Stimulated activated CD4-positive, alpha-beta T cell treated with anti-CD3 and anti-CD28 coated beads, Interleukin-2, amount 100 ng/mL, for 24 hours (primary cell): Measurements from ENCODE around the gene GNG7.
"Not testable (repeated sequence)": the region's sequence is repeated elsewhere in the genome, so short reads cannot be mapped to it uniquely, and the experiment has no call there.

Source experiments
- DNase-seq, 2 donors: peaks; one replicate each; pipeline ENCODE4 v3.0.0-alpha.2; 2020

Gene GNG7

DNA sequence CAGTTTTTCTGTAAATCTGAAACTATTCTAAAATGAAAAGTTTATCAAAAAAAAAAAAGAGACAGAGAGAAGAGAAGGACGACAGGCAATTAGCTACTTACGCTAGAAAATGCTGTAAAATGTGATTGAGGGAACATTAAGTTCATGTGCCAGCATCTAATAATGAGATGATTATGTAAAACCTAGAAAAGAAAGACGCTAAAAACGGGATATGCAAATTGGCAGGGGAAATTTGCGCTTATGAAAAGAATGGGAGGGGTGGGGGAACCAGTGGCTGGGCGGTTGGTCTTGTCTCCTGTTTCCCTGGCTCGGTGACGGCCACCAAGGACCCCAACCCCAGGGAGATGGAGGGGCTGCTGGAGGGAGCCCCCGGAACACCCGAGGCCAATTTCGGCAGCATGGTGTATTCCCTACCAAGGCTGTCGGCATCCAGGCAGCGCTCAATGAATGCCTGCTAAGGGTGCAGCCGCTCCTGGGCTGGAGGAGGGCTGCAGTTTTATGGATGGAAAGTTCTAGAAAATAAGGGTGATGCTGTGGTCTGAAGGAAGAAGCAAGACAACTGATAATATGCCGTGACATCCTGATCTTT lies 34.2 kb downstream of the GNG7 start:
- DNase-seq: no peak

DNA sequence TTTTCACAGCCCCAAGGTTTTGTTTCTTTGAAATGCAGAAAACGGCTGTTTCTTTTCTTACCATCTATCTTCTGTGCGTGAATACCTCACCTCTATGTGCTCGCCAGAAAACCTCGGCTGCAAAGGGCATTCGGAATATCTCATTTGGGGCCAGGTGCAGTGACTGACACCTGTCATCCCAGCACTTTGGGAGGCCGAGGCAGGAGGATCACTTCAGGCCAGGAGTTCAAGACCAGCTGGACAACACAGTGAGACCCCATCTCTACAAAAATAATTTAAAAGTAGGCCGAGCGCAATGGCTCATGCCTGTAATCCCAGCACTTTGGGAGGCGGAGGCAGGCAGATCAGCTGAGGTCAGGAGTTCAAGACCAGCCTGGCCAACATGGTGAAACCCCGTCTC lies 35.1 kb downstream of the GNG7 start:
- not testable (repeated sequence) for DNase-seq

DNA sequence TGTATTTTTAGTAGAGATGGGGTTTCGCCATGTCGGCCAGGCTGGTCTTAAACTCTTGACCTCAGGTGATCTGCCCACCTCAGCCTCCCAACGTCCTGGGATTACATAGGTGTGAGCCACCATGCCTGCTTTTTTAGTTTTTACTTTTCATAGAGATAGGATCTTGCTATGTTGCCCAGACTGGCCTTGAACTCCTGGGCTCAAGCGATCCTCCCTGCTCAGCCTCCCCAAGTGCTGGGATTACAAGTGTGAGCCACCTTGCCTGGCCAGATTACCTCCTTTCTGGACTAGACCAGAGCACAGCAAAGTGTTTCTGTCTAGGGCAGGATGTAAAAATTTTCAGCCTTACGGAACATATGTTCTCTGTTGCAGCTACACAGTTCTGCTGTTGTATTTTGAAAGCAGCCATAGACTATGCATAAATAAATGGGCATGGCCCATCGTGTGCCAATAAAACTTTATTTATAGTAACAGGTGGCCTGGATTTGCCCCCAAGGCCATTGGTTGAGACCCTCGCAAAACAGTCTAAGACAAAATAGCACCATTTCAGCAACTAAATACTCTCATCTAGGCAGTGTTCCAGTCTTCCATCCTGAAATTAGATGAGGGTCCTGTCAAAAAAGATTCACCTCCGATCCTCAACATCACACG lies 36.0 kb downstream of the GNG7 start:
- DNase-seq: no peak

DNA sequence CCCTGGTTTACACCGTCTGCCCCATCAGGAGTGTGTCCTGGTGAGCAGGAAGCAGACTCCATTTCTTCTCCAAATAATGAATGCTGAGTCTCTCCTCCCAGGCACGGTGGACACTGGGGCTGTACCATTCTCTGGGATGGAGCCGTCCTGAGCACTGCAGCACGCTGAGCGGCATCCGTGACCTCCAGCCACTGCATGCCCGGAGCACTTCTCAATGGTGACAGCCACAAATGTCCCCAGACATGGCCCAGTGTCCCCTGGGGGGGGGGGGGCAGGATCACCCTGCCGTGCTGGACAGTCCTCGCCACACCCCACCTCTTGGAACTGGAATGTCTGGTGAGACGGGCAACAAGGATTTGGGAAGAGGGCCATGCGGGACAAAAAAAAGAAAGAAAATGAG lies 37.4 kb downstream of the GNG7 start:
- no peak for DNase-seq

DNA sequence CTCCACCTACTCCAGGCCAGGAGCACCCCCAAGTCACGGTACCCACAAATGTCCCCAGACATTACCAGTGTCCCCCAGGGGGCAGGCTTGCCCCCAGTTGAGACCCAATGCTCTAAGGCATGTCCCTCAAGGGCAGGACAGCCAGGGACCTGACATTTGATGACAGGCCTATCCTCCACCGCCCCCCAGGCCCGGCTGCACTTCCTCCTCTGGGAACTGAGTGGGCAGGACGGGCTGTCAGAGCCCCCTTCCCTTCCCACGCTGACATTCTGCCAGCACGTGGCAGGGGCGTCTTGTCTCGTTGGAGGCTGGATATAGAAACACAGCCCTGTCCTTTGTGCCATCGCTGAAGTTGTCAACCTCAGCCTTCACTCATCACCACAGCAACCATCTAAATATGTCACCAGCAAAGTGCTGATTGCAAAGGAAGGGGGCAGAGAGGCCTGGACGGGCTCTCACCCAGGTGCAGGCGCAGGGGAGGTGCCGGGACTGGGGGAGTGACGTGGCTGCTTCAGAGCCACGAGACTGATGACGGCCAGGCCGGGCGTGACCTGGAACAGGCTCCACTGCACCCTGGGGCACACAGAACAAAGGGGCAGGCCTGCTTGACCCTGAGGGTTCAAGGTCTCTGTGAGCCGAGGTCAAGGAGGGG lies 38.4 kb downstream of the GNG7 start:
- DNase-seq: no peak

DNA sequence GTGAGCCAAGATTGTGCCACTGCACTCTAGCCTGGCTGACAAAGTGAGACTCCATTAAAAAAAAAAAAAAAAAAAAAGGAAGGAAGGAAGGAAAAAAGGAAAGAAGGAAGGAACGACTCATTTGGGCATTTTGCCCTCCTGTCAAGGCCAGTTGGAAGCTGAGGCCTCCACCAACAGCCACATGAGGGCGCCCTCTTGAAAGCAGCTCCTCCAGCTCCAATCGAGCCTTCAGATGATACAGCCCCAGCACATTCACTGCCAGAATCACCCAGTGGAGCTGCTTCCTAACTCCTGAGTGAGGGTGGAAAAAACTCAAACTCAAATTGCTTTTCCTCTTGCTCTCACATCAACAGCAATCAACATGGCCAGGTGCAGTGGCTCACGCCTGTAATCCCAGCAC lies 40.9 kb downstream of the GNG7 start:
- DNase-seq: peak in 1 of 2 donors; percentile 44

DNA sequence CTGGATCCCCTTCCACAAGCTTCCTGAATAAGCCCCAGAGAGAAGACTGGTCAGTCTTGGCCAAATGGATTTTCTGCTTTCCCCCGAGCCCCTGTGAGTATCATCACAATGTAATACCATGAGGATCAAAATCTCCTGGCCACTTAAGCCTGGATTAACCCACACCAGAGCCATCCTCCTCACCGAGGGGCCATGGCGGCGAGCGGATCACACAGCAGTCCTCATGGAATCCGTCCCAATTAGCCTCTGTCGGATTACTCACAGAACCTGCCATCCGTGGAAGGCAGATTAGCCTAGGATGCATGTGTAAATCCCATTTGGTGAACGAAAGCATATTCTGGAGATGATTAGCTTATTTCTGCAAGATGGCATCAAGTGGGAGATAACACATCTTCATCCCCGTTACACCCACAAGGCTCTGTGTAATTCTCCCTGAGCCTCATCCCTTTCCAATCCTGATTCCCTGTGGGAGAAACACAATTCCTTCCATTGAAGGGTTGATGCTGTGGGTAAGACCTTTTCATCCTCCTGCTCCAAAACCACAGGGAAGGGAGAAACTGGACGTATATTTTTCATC lies 42.5 kb downstream of the GNG7 start:
- no peak for DNase-seq

DNA sequence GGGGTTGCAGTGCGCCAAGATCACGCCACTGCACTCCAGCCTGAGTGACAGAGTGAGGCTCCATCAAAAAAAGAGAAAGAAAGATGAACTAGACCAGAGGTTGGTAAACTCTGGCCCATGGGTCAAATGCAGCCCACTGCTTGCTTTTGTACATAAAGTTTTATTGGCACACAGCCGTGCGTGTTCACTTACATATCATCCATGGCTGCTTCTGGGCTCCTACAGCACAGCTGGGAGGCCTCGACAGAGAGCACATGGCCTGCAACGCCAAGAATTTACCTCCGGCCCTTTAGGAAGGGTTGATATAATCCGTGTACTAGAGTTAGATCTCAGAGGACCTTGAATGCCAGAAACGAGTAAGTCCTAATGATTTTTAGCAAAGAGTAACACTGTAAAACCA lies 46.0 kb downstream of the GNG7 start:
- no peak for DNase-seq

DNA sequence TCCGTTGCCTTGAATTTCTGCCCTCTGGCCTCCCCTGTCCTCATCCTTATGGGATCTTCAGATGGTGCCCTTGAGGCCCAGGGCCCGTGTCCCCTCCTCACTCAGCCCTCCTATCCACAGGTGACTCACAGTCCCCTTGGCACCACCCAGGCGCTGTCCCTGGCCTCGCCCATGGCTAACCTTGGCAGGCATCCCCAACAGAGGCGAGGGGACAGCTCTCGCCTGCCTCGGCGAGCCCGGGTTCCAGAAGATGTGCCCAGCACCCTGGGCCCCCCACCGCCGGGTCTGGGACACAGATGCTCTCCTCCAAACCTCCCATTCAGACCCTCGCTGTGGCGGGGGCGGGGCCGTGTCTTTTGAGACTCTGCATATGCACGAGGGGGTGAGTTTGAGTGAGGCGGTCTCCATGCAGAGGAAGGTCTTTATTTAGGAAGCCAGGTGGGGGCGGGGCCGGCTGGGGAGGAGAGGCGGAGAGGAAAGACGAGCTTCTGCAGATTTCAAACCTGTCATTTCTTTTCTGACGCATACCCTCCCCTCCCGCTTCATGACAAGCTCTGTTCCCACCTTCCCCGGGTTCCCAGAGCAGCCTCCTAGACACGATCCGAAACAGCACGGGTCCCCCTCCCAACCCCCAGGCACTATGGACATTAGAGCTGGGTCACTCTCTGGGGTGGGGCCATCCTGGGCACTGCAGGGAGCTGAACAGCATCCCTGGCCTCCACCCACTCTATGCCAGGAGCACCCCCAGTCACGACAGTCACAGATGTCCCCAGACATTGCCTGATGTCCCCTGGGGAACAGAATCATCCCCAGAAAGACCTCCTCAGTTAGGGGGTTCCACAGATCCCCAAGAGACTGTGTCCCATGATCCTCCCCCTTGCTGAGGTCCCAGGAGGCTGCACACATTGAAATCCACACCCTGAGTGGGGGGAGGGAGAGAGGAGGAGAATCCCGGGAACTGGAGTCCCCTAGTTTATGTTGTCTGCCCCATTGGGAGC lies 48.5 kb downstream of the GNG7 start:
- DNase-seq: no peak

DNA sequence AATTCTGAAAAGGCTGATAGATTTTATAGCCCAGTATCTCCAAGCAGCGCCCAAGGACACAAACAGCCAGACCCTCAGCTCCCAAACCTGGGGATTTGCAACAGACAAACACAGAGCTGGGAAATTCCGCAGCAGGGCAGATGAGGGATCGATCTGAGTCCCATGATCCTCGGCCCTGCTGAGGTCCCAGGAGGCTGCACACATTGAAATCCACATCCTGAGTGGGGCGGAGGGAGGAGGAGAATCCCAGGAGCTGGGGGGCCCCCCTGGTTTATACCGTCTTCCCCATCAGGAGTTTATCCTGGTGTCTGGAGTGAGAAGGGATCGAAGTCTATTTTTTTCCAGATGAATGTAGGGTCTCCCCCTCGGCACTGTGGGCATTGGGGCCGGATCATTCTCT lies 49.3 kb downstream of the GNG7 start:
- no peak for DNase-seq

DNA sequence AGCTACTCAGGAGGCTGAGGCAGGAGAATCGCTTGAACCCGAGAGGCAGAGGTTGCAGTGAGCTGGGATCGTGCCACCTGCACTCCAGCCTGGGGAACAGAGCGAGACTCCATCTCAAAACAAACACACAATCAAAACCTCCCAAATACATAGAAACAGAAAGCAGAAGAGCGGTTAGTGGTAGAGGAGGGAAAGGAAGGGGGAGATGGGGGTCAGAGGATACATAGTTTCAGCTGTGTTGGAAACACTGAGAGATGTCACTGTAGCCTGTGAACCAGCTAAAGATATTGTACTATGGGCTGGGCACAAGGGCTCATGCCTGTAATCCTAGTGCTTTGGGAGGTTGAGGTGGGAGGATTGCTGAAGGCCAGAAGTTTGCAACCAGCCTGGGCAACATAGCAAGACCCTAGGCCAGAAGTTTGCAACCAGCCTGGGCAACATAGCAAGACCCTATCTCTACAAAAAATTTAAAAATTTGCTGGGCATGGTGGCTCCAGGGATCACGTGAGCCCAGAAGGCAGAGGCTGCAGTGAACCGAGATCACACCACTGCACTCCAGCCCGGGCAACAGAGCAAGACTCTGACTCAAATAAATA lies 49.9 kb downstream of the GNG7 start:
- DNase-seq: no peak

DNA sequence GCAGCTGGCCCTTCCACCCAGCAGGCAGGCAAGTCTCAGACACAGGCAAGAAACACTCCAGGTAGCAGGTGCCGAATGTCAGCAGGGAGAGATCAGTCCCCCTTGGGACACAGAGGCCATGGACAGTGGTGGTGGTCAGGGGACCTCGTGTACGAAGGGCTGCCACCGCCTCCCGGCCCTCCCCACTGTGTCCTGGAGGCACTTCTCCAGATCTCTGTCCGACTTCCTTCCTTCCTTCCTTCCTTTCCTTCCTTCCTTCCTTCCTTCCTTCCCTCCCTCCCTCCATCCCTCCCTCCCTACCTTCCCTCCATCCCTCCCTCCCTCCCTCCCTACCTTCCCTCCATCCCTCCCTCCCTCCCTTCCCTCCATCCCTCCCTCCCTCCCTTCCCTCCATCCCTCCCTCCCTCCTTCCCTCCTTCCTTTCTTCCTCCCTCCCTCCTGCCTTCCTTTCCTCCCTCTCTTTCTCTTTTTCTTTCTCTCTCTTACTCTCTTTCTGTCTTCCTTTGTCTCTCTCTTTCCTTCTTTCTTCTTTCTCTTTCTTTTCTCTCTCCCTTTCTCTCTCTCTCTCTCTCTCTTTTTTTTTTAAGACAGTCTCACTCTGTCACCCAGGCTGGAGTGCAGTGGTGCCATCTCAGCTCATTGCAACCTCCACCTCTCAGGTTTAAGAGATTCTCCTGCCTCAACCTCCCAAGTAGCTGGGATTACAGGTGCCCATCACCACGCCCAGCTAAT lies 51.3 kb downstream of the GNG7 start:
- DNase-seq: not testable (repeated sequence)

DNA sequence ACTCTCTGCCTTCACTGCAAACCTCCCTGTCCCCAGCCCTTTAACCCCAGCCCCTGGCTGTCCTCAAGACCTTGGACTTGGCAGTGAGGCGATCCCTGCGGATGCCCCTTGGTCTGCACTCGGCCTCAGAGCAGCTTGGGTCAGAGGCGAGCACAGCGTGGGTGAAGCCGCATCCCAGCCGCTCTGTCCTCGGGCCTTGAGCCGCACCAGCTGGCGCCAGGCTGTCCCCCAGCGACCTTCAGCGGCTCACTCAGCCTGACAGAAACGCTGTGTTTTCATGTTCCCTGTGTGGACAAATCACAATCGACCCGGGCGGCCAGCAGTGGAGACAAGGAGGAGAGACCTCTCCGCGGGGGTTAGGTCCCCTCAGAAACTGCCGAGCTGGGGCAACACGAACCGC lies 52.0 kb downstream of the GNG7 start:
- DNase-seq: no peak

DNA sequence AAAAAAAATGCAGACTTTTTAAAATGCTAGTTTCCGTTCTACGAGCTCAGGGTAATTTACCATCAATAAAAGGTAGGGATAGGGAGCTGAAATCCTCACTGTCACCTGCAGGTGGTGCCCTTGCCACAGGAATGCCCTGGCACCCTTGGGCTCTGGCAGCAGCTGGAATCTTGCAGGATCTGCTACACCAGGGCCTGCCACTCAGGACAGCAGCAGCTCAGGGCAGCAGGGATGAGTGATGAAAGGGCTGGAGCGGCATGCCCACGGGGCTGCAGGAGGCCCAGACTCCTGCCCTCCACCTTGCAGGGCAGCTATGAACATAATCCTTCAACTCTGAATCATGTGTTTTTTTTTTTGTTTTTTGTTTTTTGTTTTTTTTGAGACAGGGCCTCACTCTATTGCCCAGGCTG lies 54.0 kb downstream of the GNG7 start:
- DNase-seq: peak; percentile 83 to 84

DNA sequence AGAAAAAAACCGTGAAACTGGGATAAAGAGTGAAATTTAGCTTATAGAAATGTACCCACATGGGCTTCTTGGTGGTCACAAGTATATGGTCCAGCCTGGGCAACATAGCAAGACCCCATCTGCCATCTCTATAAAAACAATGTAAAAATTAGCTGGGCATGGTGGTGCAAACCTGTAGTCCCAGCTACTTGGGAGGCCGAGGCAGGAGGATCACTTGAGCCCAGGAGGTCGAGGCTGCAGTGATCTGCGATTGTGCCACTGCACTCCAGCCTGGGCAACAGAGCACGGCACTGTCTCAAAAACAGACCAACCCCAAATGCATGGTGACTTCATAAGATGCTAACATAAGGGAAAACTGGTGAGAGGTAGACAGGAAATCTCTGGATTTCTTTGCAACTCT lies 54.4 kb downstream of the GNG7 start:
- no peak for DNase-seq

DNA sequence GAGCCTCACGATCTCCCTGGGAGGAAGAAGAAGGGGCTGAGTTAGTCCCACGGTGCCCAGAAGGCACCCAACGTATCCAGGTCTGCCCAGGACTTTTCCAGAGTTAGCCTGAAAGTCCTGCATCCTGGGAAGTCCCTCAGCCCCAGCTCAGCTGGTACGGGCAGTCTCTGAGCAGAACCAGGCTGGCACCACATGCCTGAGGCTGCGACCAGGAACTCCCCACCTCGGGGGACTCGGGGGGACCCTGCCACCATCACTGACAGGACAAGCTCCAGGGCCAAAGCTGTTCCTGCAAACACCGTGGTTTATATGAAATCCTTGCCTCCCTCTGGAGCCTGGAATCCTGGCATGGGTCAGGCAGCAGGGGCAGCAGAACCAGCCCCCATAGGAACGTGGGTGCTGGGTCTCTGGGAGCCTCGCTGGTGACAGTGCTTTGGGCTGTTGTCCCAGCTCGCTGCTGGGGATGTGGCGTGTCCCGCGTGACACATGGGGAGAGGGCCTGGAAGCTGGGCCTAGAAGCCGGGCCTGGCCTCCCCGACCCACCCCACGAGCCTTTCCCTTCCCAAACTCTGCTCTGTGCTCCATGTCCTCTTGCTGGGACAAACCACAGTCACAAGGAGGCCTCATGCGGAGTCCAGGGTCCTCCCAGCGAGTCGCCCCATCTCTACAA lies 55.5 kb downstream of the GNG7 start:
- no peak for DNase-seq

DNA sequence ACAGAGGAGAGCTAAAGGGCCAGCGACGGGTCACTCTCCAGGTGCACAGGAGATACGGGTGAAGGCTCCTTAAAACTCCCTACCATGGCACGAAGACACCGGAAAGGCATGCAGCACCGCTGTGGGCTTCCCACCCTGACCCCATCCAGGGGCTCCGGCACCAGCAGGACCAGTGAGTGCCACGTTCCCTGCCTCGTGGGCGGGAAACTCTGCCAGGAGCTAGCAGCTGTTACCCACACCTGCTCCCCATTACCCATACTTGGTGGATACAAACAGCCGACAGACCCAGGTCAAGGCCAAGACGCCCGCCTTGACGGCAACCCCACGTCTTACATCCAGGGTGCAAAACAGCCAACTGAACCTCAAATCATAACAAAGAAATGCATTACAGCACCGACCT lies 56.7 kb downstream of the GNG7 start:
- no peak for DNase-seq

DNA sequence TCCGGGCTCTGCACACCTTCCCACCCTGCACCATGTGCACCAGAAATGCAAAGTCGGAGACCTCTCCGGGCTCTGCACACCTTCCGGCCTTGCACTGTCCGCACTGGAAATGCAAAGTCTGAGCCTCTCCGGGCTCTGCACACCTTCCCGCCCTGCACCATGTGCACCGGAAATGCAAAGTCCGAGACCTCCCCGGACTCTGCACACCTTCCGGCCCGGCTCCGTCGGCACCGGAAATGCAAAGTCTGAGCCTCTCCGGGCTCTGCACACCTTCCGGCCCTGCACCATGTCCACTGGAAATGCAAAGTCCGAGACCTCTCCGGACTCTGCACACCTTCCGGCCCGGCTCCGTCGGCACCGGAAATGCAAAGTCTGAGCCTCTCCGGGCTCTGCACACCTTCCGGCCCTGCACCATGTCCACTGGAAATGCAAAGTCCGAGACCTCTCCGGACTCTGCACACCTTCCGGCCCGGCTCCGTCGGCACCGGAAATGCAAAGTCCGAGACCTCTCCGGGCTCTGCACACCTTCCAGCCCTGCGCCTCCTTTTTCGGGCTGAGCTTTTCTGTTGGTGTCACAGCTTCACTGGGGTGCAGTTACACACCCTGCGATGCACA lies 59.3 kb downstream of the GNG7 start:
- not testable (repeated sequence) for DNase-seq

DNA sequence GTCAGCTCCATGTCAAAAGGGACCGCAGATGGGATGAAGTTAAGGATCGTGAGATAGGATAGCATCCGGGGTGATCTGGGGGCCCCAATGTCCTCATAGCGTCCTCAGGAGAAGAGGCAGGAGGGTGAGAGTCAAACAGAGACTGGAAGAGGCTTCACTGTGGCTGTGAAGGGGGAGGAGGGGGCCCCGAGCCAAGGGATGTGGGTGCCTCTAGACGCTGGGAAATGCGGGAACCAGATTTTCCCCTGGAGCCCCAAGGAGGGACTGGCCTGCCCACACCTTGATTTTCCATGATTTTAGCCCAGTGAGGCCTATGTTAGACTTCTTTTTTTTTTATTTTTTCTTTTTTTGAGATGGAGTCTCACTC lies 61.2 kb downstream of the GNG7 start:
- no peak for DNase-seq

DNA sequence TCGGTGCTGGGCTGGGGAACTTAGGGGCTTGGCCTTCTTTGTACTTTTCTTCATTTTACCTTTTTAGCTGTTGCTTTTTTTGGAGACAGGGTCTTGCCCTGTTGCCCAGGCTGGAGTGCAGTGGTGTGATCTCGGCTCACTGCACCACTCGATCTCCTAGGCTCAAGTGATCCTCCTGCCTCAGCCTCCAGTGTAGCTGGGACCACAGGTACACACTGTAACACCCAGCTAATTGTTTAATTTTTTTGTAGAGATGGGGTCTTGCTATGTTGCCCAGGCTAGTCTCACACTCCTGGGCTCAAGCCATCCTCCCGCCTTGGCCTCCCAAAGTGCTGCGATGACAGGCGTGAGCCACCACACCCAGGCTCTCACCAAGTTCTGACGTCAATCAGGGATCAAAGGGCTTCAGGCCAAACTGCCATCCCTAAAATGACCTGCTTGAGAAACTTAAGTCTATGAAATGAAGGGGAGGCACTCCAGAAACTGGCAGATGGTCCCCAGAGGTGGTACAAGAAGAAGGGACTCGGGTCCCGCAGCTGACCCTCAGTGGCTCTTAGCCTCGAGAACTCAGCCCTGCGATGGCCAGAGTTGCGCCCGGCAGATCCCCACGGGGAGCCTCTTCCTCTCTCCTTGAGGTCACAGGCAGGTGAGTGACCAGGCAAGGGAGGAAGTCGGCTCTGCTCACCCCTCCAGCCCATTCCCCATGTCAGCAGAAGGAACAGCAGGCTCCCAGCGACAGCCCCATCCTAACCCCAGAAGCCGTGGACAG lies 61.7 kb downstream of the GNG7 start:
- no peak for DNase-seq
